ENCODE results near the gene KIAA1328.

The KIAA1328 gene

DNA sequence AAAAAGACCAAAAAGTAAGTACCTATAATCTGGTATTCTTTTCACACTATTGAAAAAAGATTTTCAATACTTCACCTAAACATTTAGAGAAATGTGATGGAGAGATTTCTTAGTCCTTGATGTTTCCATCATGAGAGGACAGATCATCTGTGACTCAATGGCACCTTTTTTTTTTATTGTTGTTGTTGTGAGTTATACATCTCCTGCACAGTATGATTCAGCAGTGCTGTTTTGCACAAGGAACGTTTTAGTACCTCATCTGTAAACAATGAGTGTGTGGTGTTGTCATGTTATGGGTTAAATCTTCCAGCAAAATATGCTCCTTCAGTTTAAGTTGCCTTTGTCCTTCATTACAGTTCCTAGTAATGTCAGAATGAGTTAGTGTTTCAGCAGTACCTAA is 2.2 kb downstream of the KIAA1328 start:
- TF ChIP-seq, protein P1, sequence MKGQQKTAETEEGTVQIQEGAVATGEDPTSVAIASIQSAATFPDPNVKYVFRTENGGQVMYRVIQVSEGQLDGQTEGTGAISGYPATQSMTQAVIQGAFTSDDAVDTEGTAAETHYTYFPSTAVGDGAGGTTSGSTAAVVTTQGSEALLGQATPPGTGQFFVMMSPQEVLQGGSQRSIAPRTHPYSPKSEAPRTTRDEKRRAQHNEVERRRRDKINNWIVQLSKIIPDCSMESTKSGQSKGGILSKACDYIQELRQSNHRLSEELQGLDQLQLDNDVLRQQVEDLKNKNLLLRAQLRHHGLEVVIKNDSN (IDR thresholded peaks at IDR 0.05) = no peak
- TF ChIP-seq TEAD4 (IDR thresholded peaks at IDR 0.05) (no peak), EP300 (IDR thresholded peaks at IDR 0.05; ENCODE audit: borderline replicate concordance) (no peak), TAF1 (IDR thresholded peaks at IDR 0.05; ENCODE audit: low read depth) (no peak), CEBPB (IDR thresholded peaks at IDR 0.05) (no peak), YY1 (IDR thresholded peaks at IDR 0.05; ENCODE audit: low read depth) (no peak), CREB1 (IDR thresholded peaks at IDR 0.05; ENCODE audit: low read depth) (no peak), NFIC (IDR thresholded peaks at IDR 0.05) (no peak), FOXM1 (IDR thresholded peaks at IDR 0.05; ENCODE audit: borderline replicate concordance, low read depth) (no peak), EGR1 (IDR thresholded peaks at IDR 0.05) (no peak), TCF12 (IDR thresholded peaks at IDR 0.05; ENCODE audit: low read depth) (no peak), ZBTB7A (IDR thresholded peaks at IDR 0.05; ENCODE audit: low read depth) (no peak), RAD21 (IDR thresholded peaks at IDR 0.05; ENCODE audit: low read depth) (no peak)
- TF ChIP-seq, protein P2, sequence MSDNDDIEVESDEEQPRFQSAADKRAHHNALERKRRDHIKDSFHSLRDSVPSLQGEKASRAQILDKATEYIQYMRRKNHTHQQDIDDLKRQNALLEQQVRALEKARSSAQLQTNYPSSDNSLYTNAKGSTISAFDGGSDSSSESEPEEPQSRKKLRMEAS (IDR thresholded peaks at IDR 0.05) = no peak
- TF ChIP-seq, protein P3, sequence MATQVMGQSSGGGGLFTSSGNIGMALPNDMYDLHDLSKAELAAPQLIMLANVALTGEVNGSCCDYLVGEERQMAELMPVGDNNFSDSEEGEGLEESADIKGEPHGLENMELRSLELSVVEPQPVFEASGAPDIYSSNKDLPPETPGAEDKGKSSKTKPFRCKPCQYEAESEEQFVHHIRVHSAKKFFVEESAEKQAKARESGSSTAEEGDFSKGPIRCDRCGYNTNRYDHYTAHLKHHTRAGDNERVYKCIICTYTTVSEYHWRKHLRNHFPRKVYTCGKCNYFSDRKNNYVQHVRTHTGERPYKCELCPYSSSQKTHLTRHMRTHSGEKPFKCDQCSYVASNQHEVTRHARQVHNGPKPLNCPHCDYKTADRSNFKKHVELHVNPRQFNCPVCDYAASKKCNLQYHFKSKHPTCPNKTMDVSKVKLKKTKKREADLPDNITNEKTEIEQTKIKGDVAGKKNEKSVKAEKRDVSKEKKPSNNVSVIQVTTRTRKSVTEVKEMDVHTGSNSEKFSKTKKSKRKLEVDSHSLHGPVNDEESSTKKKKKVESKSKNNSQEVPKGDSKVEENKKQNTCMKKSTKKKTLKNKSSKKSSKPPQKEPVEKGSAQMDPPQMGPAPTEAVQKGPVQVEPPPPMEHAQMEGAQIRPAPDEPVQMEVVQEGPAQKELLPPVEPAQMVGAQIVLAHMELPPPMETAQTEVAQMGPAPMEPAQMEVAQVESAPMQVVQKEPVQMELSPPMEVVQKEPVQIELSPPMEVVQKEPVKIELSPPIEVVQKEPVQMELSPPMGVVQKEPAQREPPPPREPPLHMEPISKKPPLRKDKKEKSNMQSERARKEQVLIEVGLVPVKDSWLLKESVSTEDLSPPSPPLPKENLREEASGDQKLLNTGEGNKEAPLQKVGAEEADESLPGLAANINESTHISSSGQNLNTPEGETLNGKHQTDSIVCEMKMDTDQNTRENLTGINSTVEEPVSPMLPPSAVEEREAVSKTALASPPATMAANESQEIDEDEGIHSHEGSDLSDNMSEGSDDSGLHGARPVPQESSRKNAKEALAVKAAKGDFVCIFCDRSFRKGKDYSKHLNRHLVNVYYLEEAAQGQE (IDR thresholded peaks at IDR 0.05; ENCODE audit: low read depth) = no peak

DNA sequence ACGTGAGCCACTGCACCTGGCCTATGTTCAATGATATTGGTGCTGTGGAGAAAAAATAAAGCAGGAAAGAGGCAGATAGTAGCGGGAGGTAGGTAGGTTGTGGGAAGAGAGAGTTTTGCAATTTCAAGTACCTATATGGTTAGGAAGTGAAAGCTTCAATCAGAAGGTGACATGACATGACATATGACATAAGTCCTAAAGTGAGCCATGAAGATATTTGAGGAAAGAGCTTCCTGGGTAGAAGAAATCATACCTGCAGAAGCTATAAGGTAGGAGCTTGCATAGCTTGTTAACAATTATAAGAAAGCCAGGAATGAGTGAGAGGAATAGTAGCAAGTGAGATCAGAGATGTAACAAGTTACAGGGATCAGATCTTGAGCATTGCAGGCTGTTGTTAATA is 4.2 kb downstream of the KIAA1328 start:
- TF ChIP-seq CEBPB (IDR thresholded peaks at IDR 0.05) (no peak), NFIC (IDR thresholded peaks at IDR 0.05) (no peak), YY1 (IDR thresholded peaks at IDR 0.05; ENCODE audit: low read depth) (no peak), TEAD4 (IDR thresholded peaks at IDR 0.05) (no peak), EP300 (IDR thresholded peaks at IDR 0.05; ENCODE audit: borderline replicate concordance) (no peak), TAF1 (IDR thresholded peaks at IDR 0.05; ENCODE audit: low read depth) (no peak), FOXM1 (IDR thresholded peaks at IDR 0.05; ENCODE audit: borderline replicate concordance, low read depth) (no peak), CREB1 (IDR thresholded peaks at IDR 0.05; ENCODE audit: low read depth) (no peak), TCF12 (IDR thresholded peaks at IDR 0.05; ENCODE audit: low read depth) (no peak), RAD21 (IDR thresholded peaks at IDR 0.05; ENCODE audit: low read depth) (no peak), ZBTB7A (IDR thresholded peaks at IDR 0.05; ENCODE audit: low read depth) (no peak), EGR1 (IDR thresholded peaks at IDR 0.05) (no peak)
- TF ChIP-seq, protein P2 (IDR thresholded peaks at IDR 0.05) = no peak
- TF ChIP-seq, protein P3 (IDR thresholded peaks at IDR 0.05; ENCODE audit: low read depth) = no peak
- TF ChIP-seq, protein P1 (IDR thresholded peaks at IDR 0.05) = no peak

- TF ChIP-seq RAD21 (IDR thresholded peaks at IDR 0.05; ENCODE audit: low read depth) = no peak
- no peak for TF ChIP-seq CREB1 (IDR thresholded peaks at IDR 0.05; ENCODE audit: low read depth)
- no peak for TF ChIP-seq TAF1 (IDR thresholded peaks at IDR 0.05; ENCODE audit: low read depth)
- TF ChIP-seq ZBTB7A (IDR thresholded peaks at IDR 0.05; ENCODE audit: low read depth) = no peak
- no peak for TF ChIP-seq YY1 (IDR thresholded peaks at IDR 0.05; ENCODE audit: low read depth)
- no peak for TF ChIP-seq NFIC (IDR thresholded peaks at IDR 0.05)
- TF ChIP-seq EP300 (IDR thresholded peaks at IDR 0.05; ENCODE audit: borderline replicate concordance) = no peak
- TF ChIP-seq TCF12 (IDR thresholded peaks at IDR 0.05; ENCODE audit: low read depth) = no peak
- no peak for TF ChIP-seq TEAD4 (IDR thresholded peaks at IDR 0.05)
- TF ChIP-seq, protein P2 (IDR thresholded peaks at IDR 0.05) = no peak
- no peak for TF ChIP-seq CEBPB (IDR thresholded peaks at IDR 0.05)
- TF ChIP-seq EGR1 (IDR thresholded peaks at IDR 0.05) = no peak
- no peak for TF ChIP-seq FOXM1 (IDR thresholded peaks at IDR 0.05; ENCODE audit: borderline replicate concordance, low read depth)
Observed at GRCh38 chr18:36835927-36836326, 7.0 kb downstream of the KIAA1328 start.

DNA sequence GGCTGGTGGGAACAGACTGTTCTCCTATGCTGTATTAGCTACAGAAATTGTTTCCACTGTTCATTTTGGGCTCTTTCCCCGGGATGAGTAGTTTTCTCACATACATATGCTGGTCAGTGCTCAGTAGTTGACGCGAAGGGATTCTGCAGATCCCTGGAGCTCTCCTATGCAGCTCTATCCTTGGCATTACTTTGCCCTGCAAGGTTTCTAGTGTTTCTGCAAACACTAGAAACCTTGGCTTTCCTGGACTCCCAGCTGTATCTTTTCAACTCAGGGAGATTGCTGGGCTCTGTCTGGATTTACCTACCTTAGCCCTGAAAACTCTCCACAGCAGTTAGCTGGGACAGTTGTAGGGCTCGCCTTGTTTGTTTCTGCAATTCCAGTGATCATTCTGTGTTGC is 10.9 kb downstream of the KIAA1328 start:
- no peak for TF ChIP-seq EP300 (IDR thresholded peaks at IDR 0.05; ENCODE audit: borderline replicate concordance)
- no peak for TF ChIP-seq YY1 (IDR thresholded peaks at IDR 0.05; ENCODE audit: low read depth)
- no peak for TF ChIP-seq TAF1 (IDR thresholded peaks at IDR 0.05; ENCODE audit: low read depth)
- TF ChIP-seq, protein P2 (IDR thresholded peaks at IDR 0.05) = no peak
- no peak for TF ChIP-seq CREB1 (IDR thresholded peaks at IDR 0.05; ENCODE audit: low read depth)
- no peak for TF ChIP-seq FOXM1 (IDR thresholded peaks at IDR 0.05; ENCODE audit: borderline replicate concordance, low read depth)
- TF ChIP-seq, protein P3 (IDR thresholded peaks at IDR 0.05; ENCODE audit: low read depth) = no peak
- no peak for TF ChIP-seq TEAD4 (IDR thresholded peaks at IDR 0.05)
